HUDEP-2 (cell line): ENCODE results near the gene TSPAN7.

Source experiments
- DNase-seq, 76 experiments: peaks; one replicate each; lab custom pipeline; 2025; ENCODE audit not compliant: unreplicated experiment in 76 of 76; lab: John Stamatoyannopoulos, UW

Gene TSPAN7

GRCh38 chrX:38583181-38583580 is 21.8 kb downstream of the TSPAN7 start:
- no peak for DNase-seq

DNA sequence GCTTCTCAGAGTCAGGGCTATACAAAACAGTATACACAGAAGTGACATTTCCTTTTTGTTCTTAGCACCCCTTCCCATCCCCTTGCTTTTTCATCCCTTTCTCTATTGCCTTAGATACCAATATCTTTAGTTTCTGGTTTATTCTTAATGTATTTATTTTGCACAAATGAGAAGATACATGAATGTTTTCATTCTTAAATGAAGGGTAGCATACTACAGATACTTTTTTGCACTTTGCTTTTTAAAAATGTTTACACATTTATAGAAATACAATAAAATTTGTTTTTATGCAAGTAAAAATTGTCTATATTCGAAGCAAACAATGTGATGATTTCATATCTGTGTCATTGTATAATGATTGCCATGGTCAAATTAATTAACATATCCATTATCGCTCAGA is 33.1 kb downstream of the TSPAN7 start:
- no peak for DNase-seq

GRCh38 chrX:38595801-38596200 is 34.5 kb downstream of the TSPAN7 start:
- DNase-seq, result peak in 28 of 76 experiments; percentile 0 to 56 (median 15)

GRCh38 chrX:38596939-38597338 is 35.6 kb downstream of the TSPAN7 start:
- DNase-seq, result no peak

DNA sequence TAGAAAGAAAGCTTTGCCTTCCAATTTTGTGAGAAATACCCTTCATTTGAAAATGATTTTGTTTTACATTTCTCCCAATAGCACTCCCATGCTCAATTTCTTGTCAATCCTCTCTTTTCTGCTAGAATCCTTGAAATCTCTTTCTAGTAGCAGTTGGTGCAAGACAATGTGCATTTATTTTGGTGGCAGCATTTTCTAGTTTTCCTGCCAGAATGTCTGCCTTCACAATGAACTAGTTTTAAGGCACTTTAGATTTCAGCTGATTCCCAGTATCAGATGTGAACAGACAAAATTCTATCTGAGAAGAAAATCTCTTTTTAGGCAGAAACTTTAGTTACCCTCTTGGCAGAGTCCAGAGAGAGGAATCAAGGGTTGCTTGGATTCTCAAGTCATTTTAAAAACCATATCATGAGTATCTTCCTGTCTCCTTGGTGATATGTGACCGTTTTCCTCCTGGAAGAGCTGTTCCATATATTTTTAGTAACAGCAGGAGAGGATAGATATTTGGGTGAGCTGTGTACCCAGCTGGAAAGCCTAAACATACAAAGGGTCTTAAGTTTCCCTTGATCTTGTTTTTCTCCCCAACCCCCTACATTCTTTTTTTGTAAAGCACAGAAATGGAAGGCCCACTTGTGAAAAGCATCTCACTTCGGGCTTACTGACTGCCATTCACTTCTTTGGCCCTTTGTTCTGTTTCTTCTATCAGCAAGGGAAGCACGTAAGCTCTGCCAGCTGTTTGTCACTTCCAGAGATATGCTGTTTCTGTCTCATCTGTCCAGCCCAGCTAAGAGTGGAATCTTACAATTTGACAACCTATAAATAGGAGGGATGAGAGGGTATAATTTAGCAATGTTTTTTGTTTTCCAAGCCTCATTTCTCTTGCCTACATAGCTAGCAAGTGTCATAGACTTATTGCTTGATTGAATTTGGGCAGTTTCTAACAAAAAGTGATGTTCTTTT is 38.7 kb downstream of the TSPAN7 start:
- peak in 1 of 76 experiments; percentile 0 for DNase-seq

GRCh38 chrX:38601866-38602265 is 40.5 kb downstream of the TSPAN7 start:
- DNase-seq, result no peak

DNA sequence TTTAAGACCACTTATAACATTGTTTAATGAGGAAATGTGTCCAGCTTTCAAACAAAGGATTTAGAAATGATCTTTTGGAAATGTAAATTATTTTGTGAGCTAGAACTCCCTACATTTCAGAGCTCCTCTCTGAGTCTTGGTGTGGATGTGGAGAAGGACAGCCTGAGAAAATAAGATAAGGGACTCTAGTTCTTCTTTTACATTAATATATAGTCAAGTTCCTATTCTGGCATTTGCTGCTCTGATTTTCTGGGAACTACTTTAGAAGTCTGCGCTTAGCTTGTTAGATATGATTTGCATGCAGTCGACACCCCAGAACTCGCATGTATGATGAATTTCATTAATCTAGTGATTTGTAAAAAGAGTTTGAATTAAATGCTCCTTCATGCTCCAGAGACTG is 45.5 kb downstream of the TSPAN7 start:
- DNase-seq, result no peak

- no peak for DNase-seq
Measured at GRCh38 chrX:38607976-38608375, 46.6 kb downstream of the TSPAN7 start.

DNA sequence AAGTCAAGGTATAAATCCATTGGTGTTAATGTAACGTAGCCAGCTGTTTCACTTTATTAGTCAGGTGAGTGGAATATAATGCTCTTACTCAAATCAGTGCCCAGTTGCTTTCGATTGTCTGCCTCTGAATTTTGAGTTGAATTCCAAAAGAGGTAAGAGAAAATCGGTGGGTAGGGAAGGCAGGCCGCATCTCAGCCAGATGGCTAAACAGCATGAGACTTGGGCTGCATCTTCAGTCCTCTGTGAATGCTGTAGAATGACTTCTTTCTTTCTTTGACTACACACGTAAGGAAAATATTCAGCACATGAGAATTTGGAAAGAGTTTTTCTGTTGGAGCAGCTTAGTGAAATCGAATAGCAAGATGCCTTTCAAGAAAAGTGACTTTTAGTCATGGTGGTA is 49.5 kb downstream of the TSPAN7 start:
- no peak for DNase-seq

DNA sequence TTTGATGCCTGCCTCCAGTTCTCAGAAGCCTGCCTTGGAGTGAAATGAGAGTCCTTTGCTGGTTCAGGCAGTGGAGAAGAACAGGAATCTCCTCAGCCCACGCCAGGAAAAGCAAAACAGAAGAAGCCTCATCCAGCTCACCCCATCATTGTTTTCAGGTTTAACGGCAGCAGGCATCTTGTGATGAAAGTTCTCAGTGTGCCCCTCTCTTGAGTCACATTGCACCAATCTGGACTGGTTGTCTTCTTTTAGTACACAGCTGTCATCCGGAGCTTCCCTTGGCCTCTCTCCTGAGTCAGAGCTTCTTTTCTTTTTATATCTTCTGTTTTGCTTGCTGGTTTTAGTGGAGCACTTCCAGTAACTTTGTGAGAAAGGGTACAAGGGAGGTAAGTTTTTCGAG is 50.9 kb downstream of the TSPAN7 start:
- no peak for DNase-seq

DNA sequence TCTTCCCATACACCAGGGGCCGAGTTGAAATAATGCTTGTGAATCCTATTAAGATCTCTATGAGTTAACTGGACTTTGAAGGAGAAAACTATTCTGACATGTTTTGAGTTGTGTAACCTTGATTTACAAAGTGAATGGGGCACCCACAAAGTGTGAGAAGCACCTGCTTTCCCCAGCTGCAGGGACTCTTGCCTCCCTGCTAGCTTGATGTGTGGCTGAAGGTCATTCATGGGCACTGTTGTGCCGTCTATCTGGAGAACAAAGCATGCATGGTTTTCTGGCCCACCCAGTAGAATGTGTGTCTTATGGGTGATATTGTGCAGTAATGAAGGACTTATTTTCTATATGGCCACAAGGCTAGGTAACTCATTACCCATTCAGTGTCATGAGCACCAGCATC is 53.1 kb downstream of the TSPAN7 start:
- no peak for DNase-seq

- DNase-seq, result peak in 13 of 76 experiments; percentile 0 to 19 (median 2)
Measured at GRCh38 chrX:38616904-38617303, 55.6 kb downstream of the TSPAN7 start.

- no peak for DNase-seq
Measured at GRCh38 chrX:38618180-38618579, 56.8 kb downstream of the TSPAN7 start.

DNA sequence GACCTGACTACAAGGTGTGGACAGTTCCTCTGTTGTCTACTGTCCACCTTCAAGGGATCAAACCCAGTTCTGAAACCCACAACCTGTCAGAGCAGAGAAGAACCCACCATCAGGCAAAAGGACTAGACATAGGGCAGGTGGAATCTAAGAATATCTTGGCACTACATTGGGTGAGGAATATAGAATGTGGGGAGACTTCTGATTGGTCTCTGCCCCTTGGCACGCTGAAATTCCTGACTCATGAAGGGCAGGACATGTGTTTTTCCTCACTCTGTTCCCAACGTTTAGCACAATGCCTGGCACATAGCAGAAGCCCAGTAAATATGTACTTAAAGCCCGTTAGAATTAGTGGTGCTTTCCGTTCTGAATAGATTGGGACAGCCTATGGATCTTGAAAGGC is 59.3 kb downstream of the TSPAN7 start:
- DNase-seq, result no peak

GRCh38 chrX:38626296-38626695 is 65.0 kb downstream of the TSPAN7 start:
- no peak for DNase-seq

DNA sequence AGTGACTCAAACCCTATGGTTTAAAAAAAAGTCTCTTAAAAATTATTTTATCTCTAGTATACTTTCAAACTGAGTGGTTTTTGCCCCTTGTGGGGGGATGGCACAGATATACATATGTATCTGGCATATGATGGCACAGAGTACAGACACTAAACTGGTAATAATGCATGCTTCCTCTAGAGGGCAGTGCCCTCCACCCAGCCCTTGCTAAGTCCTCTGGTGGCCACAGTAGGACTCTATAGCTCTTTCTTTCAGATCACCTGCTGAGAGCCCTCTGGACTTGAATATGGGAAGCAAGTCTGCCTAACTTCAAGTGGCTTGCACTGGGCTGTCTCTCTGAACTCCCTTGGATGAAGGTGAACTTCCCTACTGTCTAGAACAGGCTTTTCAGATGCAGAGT is 66.3 kb downstream of the TSPAN7 start:
- peak in 62 of 76 experiments; percentile 0 to 71 (median 17) for DNase-seq

DNA sequence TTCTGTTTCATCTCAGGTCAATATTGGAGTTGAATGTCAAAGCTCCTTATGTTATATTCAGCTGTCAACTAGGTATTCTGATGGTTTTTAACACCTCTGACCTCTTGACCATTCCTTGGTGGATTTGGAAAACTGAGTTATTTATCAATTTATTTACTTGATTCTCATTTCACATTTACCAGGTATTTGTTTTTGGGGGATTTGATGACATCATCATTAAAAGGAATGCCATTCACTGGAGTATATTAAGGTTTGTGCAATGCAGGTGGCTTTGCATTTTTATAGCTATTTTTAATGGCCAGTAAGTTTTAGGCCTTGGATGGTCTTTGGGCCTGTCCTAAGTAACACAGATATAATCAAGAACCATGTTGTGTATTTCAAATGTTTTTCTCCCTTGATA is 67.2 kb downstream of the TSPAN7 start:
- no peak for DNase-seq

- no peak for DNase-seq
Measured at GRCh38 chrX:38632516-38632915, 71.2 kb downstream of the TSPAN7 start.

- peak in 74 of 76 experiments; percentile 4 to 91 (median 66) for DNase-seq
Measured at GRCh38 chrX:38634665-38635064, 73.3 kb downstream of the TSPAN7 start.

DNA sequence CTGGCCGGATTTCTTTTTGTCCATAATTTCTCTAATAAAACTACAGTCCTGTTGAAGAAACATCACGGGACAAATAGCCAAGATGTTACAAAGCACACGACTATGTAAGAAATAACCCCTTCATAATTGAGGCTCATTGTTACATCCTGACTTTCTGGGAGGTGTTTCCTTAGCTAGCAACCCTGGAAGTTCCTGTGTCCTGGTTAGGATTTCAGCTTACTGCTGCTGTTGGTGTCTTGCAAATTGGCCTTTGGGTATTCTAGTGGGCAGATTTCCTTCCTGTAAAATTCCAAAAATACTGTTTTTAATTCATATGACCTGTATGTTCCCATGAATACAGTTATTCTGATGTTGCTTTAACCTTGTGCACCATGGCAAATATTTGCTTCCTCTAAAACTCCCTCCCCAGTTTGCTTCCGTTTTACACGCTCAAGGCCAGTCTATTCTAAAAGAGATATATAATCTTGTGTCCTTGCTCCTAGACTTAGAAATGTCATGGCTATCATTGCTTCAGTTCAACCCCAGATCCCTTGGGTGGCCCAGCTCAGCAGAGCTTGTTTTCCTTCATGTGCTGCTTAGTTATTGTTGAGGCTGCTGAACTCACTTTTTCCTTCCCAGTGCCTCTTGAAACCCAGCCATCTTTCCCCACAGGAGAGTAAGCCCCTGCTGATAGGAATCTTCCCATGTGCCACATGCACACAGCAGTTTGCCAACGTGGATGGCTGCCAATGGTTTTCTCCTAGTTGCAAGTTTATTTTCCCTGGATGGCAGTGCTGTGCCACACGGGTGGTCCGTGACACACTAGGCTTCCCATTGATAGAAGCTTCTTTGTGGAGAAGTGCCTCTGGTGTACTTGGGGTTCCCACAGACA is 75.8 kb downstream of the TSPAN7 start:
- no peak for DNase-seq

DNA sequence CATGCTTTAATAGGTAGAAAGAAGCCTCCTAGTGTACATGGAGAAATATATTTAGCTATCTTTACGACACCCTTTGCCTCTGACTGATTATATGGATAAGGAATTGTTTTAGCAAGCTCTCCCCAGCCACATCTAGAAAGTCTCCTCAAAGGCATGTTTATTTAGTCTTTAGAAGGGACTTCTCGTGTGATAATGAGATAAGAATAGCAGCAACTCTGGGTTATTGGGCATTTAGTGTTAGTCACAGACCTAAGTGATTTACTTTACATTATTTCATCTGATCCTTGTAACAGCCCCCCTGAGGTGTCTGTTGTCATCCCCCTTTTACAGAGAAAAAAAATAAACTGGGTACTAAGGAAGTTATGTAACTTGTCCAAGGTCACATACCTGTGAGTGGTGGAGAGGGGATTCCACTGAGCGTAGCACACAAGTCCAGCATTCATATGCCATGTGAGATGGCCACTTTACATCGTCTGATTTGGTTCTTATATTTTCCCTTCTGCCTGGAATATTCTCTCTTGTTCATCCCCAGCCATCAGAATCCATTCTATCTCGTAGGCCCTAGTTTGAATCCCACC is 77.7 kb downstream of the TSPAN7 start:
- DNase-seq, result no peak
